Measurements from ENCODE around the gene TMEM235. TPM values are rescaled to one million over a fixed set of nuclear protein-coding genes. Genes with fewer than 3 reads are reported as not detected.

Gene TMEM235
- total RNA-seq, 3 donors from 2014 or later: not detected

GRCh38 chr17:78249818-78250806 lies 18.7 kb downstream of the TMEM235 start:
- no peak for ATAC-seq
- no peak for DNase-seq
- no peak for TF ChIP-seq CTCF (IDR thresholded peaks at IDR 0.05)
- Histone ChIP-seq H3K9me3 (no peaks in the 10 kb centered on the region), H3K4me1 (ENCODE audit: low read depth) (peaks cover 21% of the 10 kb centered on the region), H3K36me3 (ENCODE audit: low read depth) (no peaks in the 10 kb centered on the region), H3K4me3 (no peak overlapping the region)
- intact Hi-C loops (cut with DNase I, micrococcal nuclease): loop anchor here in 1 of 2 donors (10.0 kb wide), 1 partner anchor 175 kb away; no protein-coding TSS in a partner anchor

- no peaks in the 10 kb centered on the region for H3K36me3 ChIP-seq (ENCODE audit: low read depth)
- no peaks in the 10 kb centered on the region for H3K9me3 ChIP-seq
- peak; percentile 88 for ATAC-seq
- peak; percentile 98 for TF ChIP-seq CTCF (IDR thresholded peaks at IDR 0.05)
- intact Hi-C loops (cut with DNase I, micrococcal nuclease): loop anchor here in 1 of 2 donors (10.0 kb wide), 1 partner anchor 174 kb away; no protein-coding TSS in a partner anchor
- no peak overlapping the region for H3K4me3 ChIP-seq
- H3K4me1 ChIP-seq (ENCODE audit: low read depth): peaks cover 21% of the 10 kb centered on the region
- DNase-seq: peak; percentile 84 to 92 (median 90)
Observed at GRCh38 chr17:78250891-78251772, 19.7 kb downstream of the TMEM235 start.

GRCh38 chr17:78251773-78252103 lies 20.3 kb downstream of the TMEM235 start:
- Histone ChIP-seq H3K36me3 (ENCODE audit: low read depth) (no peaks in the 10 kb centered on the region), H3K9me3 (no peaks in the 10 kb centered on the region), H3K4me1 (ENCODE audit: low read depth) (peaks cover 21% of the 10 kb centered on the region), H3K4me3 (no peak overlapping the region)
- TF ChIP-seq CTCF (IDR thresholded peaks at IDR 0.05): no peak
- ATAC-seq (no peak), DNase-seq (no peak)
- intact Hi-C loops (cut with DNase I, micrococcal nuclease): loop anchor here in 1 of 2 donors (10.0 kb wide), 1 partner anchor 173 kb away; no protein-coding TSS in a partner anchor

- no peak for TF ChIP-seq CTCF (IDR thresholded peaks at IDR 0.05)
- no peak overlapping the region for H3K4me3 ChIP-seq
- H3K4me1 ChIP-seq (ENCODE audit: low read depth): peaks cover 21% of the 10 kb centered on the region
- no peaks in the 10 kb centered on the region for H3K9me3 ChIP-seq
- intact Hi-C loops (cut with DNase I, micrococcal nuclease): loop anchor here in 1 of 2 donors (10.0 kb wide), 1 partner anchor 173 kb away; no protein-coding TSS in a partner anchor
- no peaks in the 10 kb centered on the region for H3K36me3 ChIP-seq (ENCODE audit: low read depth)
- ATAC-seq: peak; percentile 35
- peak; percentile 54 to 87 (median 68) for DNase-seq
Observed at GRCh38 chr17:78252111-78252634, 20.7 kb downstream of the TMEM235 start.

Data from mucosa of descending colon (tissue), 3 donors.